Measurements from ENCODE around the gene ZNF19. TPM values are rescaled to one million over a fixed set of nuclear protein-coding genes. Genes with fewer than 3 reads are reported as not detected.

The ZNF19 gene
- 1.7 and 2.6 TPM in 2 replicates for total RNA-seq (2014; rRNA removed; shearing (Covaris generic))

GRCh38 chr16:71489122-71489521 lies at the start of gene ZNF19:
Gene ZNF19, minus strand, starts transcription at chr16:71489324. Its CDS starts 7,210 bp downstream, at chr16:71482114.
- no peak within 1 kb of the TSS for H3K4me3 ChIP-seq (ENCODE audit: insufficient read depth, low read depth, low read length)
- H3K36me3 ChIP-seq (replicated peaks; ENCODE audit: control insufficient read depth, insufficient read depth, low read length): no peaks in the 10 kb centered on the region
- no peak for DNase-seq
- H3K27me3 ChIP-seq (ENCODE audit: control insufficient read depth, insufficient read depth, low read length): no peaks in the 10 kb centered on the region; the same call in 1 of the 2 replicates

GRCh38 chr16:71537643-71538042 lies 48.5 kb upstream of the ZNF19 start:
- Histone ChIP-seq H3K4me3 (ENCODE audit: insufficient read depth, low read depth, low read length) (no peak overlapping the region), H3K36me3 (replicated peaks; ENCODE audit: control insufficient read depth, insufficient read depth, low read length) (no peaks in the 10 kb centered on the region), H3K27me3 (ENCODE audit: control insufficient read depth, insufficient read depth, low read length) (no peaks in the 10 kb centered on the region)
- DNase-seq: peak; percentile 65

GRCh38 chr16:71536752-71537499 lies 47.8 kb upstream of the ZNF19 start:
- Histone ChIP-seq H3K4me3 (ENCODE audit: insufficient read depth, low read depth, low read length) (no peak overlapping the region), H3K27me3 (ENCODE audit: control insufficient read depth, insufficient read depth, low read length) (no peaks in the 10 kb centered on the region), H3K36me3 (replicated peaks; ENCODE audit: control insufficient read depth, insufficient read depth, low read length) (no peaks in the 10 kb centered on the region)
- no peak for DNase-seq

- DNase-seq: no peak
- H3K4me3 ChIP-seq (ENCODE audit: insufficient read depth, low read depth, low read length): no peak overlapping the region
- H3K36me3 ChIP-seq (replicated peaks; ENCODE audit: control insufficient read depth, insufficient read depth, low read length): no peaks in the 10 kb centered on the region
- no peaks in the 10 kb centered on the region for H3K27me3 ChIP-seq (ENCODE audit: control insufficient read depth, insufficient read depth, low read length)
Observed at GRCh38 chr16:71532366-71532765, 43.2 kb upstream of the ZNF19 start.

- Histone ChIP-seq H3K4me3 (ENCODE audit: insufficient read depth, low read depth, low read length) (no peak overlapping the region), H3K27me3 (ENCODE audit: control insufficient read depth, insufficient read depth, low read length) (no peaks in the 10 kb centered on the region), H3K36me3 (replicated peaks; ENCODE audit: control insufficient read depth, insufficient read depth, low read length) (no peaks in the 10 kb centered on the region)
- no peak for DNase-seq
Observed at GRCh38 chr16:71528863-71529262, 39.7 kb upstream of the ZNF19 start.

- no peak for DNase-seq
- no peaks in the 10 kb centered on the region for H3K27me3 ChIP-seq (ENCODE audit: control insufficient read depth, insufficient read depth, low read length)
- H3K36me3 ChIP-seq (replicated peaks; ENCODE audit: control insufficient read depth, insufficient read depth, low read length): no peaks in the 10 kb centered on the region
- H3K4me3 ChIP-seq (ENCODE audit: insufficient read depth, low read depth, low read length): no peak overlapping the region
Observed at GRCh38 chr16:71528257-71528656, 39.1 kb upstream of the ZNF19 start.

- DNase-seq: peak; percentile 69
- Histone ChIP-seq H3K27me3 (ENCODE audit: control insufficient read depth, insufficient read depth, low read length) (no peaks in the 10 kb centered on the region), H3K36me3 (replicated peaks; ENCODE audit: control insufficient read depth, insufficient read depth, low read length) (no peaks in the 10 kb centered on the region), H3K4me3 (ENCODE audit: insufficient read depth, low read depth, low read length) (peak within 1 kb of the TSS; percentile 30)
Observed at GRCh38 chr16:71526111-71526631, 37.0 kb upstream of the ZNF19 start, which contains the start of gene CHST4. Gene CHST4, plus strand, starts transcription at chr16:71526426. Its CDS starts 10,252 bp downstream, at chr16:71536678.

- Histone ChIP-seq H3K27me3 (ENCODE audit: control insufficient read depth, insufficient read depth, low read length) (no peaks in the 10 kb centered on the region), H3K4me3 (ENCODE audit: insufficient read depth, low read depth, low read length) (no peak overlapping the region), H3K36me3 (replicated peaks; ENCODE audit: control insufficient read depth, insufficient read depth, low read length) (no peaks in the 10 kb centered on the region)
- no peak for DNase-seq
Observed at GRCh38 chr16:71524566-71525553, 35.7 kb upstream of the ZNF19 start.

- Histone ChIP-seq H3K36me3 (replicated peaks; ENCODE audit: control insufficient read depth, insufficient read depth, low read length) (no peaks in the 10 kb centered on the region), H3K27me3 (ENCODE audit: control insufficient read depth, insufficient read depth, low read length) (no peaks in the 10 kb centered on the region), H3K4me3 (ENCODE audit: insufficient read depth, low read depth, low read length) (no peak overlapping the region)
- DNase-seq: no peak
Observed at GRCh38 chr16:71520550-71520949, 31.4 kb upstream of the ZNF19 start.

GRCh38 chr16:71515026-71515425 lies 25.9 kb upstream of the ZNF19 start:
- Histone ChIP-seq H3K36me3 (replicated peaks; ENCODE audit: control insufficient read depth, insufficient read depth, low read length) (no peaks in the 10 kb centered on the region), H3K4me3 (ENCODE audit: insufficient read depth, low read depth, low read length) (no peak overlapping the region), H3K27me3 (ENCODE audit: control insufficient read depth, insufficient read depth, low read length) (no peaks in the 10 kb centered on the region)
- peak; percentile 69 for DNase-seq

GRCh38 chr16:71514476-71514875 lies 25.4 kb upstream of the ZNF19 start:
- H3K4me3 ChIP-seq (ENCODE audit: insufficient read depth, low read depth, low read length): no peak overlapping the region
- no peaks in the 10 kb centered on the region for H3K36me3 ChIP-seq (replicated peaks; ENCODE audit: control insufficient read depth, insufficient read depth, low read length)
- H3K27me3 ChIP-seq (ENCODE audit: control insufficient read depth, insufficient read depth, low read length): no peaks in the 10 kb centered on the region
- peak; percentile 38 for DNase-seq

GRCh38 chr16:71513302-71513701 lies 24.2 kb upstream of the ZNF19 start:
- Histone ChIP-seq H3K36me3 (replicated peaks; ENCODE audit: control insufficient read depth, insufficient read depth, low read length) (no peaks in the 10 kb centered on the region), H3K27me3 (ENCODE audit: control insufficient read depth, insufficient read depth, low read length) (no peaks in the 10 kb centered on the region), H3K4me3 (ENCODE audit: insufficient read depth, low read depth, low read length) (no peak overlapping the region)
- DNase-seq: no peak

GRCh38 chr16:71507061-71507460 lies 17.9 kb upstream of the ZNF19 start:
- Histone ChIP-seq H3K4me3 (ENCODE audit: insufficient read depth, low read depth, low read length) (no peak overlapping the region), H3K27me3 (ENCODE audit: control insufficient read depth, insufficient read depth, low read length) (no peaks in the 10 kb centered on the region), H3K36me3 (replicated peaks; ENCODE audit: control insufficient read depth, insufficient read depth, low read length) (no peaks in the 10 kb centered on the region)
- DNase-seq: no peak

GRCh38 chr16:71504901-71505300 lies 15.8 kb upstream of the ZNF19 start:
- DNase-seq: no peak
- no peak overlapping the region for H3K4me3 ChIP-seq (ENCODE audit: insufficient read depth, low read depth, low read length)

More at GRCh38 chr16:71504901-71505300, 15.8 kb upstream of the ZNF19 start:
- H3K27me3 ChIP-seq (ENCODE audit: control insufficient read depth, insufficient read depth, low read length): no peaks in the 10 kb centered on the region
- no peaks in the 10 kb centered on the region for H3K36me3 ChIP-seq (replicated peaks; ENCODE audit: control insufficient read depth, insufficient read depth, low read length)

All from H7 (cell line).